Measurements from ENCODE around the gene SIGLECL1.
"Not testable (repeated sequence)": the region's sequence is repeated elsewhere in the genome, so short reads cannot be mapped to it uniquely, and the experiment has no call there.

- TF ChIP-seq ZNF138 (CRISPR knock-in tag; conservative IDR thresholded peaks at IDR 0.05); CTCF (IDR thresholded peaks at IDR 0.05); PREB (CRISPR knock-in tag; IDR thresholded peaks at IDR 0.05; ENCODE audit: borderline replicate concordance); FOXJ3 (CRISPR knock-in tag; IDR thresholded peaks at IDR 0.05; ENCODE audit: borderline replicate concordance); ATF3 (CRISPR knock-in tag; conservative IDR thresholded peaks at IDR 0.05); OVOL2 (CRISPR knock-in tag; IDR thresholded peaks at IDR 0.05; ENCODE audit: borderline replicate concordance): not testable (repeated sequence)
These were observed 25.9 kb upstream of the SIGLECL1 start, which contains the start of gene CD33 for GRCh38 chr19:51224898-51225393.

All from WTC11 (cell line).